Measurements from ENCODE around the gene RAET1G. TPM values are rescaled to one million over a fixed set of nuclear protein-coding genes. Genes with fewer than 3 reads are reported as not detected.
"Not testable (repeated sequence)": the region's sequence is repeated elsewhere in the genome, so short reads cannot be mapped to it uniquely, and the experiment has no call there.

Gene RAET1G
- total RNA-seq, 4 donors from 2014 or later = not detected

GRCh38 chr6:149954328-149954983, 31.5 kb upstream of the RAET1G start:
- H3K27me3 ChIP-seq = peaks cover 96% of the 10 kb centered on the region
- H3K36me3 ChIP-seq; H3K9me3 ChIP-seq; DNase-seq; in situ Hi-C loops (cut with MboI; ENCODE audit: low pct_ligation_motif_present in 1 of 4, low pct_unique_long_range_greater_than_20kb in 1 of 4, low sequenced_read_pairs in 3 of 4); H3K27ac ChIP-seq; H3K4me3 ChIP-seq; H3K4me1 ChIP-seq; intact Hi-C loops (cut with DNase I; ENCODE audit: low total_unique reads): not testable (repeated sequence)
- WGBS, 2 donors (ENCODE audit: low coverage in 1 of 2) = 4% methylated on average over 7 of the region's 53 CpGs; no CpG with 5 or more reads in 1 of the 2 donors

- peaks cover 96% of the 10 kb centered on the region for H3K27me3 ChIP-seq
- 0% methylated on average over 1 to 6 of the region's 10 CpGs for WGBS, 2 donors (ENCODE audit: low coverage in 1 of 2)
Observed at GRCh38 chr6:149953934-149954327, 31.0 kb upstream of the RAET1G start.

GRCh38 chr6:149953390-149953789, 30.5 kb upstream of the RAET1G start:
- H3K9me3 ChIP-seq; intact Hi-C loops (cut with DNase I; ENCODE audit: low total_unique reads); H3K4me1 ChIP-seq; in situ Hi-C loops (cut with MboI; ENCODE audit: low pct_ligation_motif_present in 1 of 4, low pct_unique_long_range_greater_than_20kb in 1 of 4, low sequenced_read_pairs in 3 of 4); H3K36me3 ChIP-seq; H3K27ac ChIP-seq; H3K4me3 ChIP-seq; DNase-seq: not testable (repeated sequence)
- H3K27me3 ChIP-seq = peaks cover 98% of the 10 kb centered on the region
- 31 to 35% methylated on average over 2 of the region's 2 CpGs for WGBS, 2 donors (ENCODE audit: low coverage in 1 of 2)

More at GRCh38 chr6:149953934-149954327, 31.0 kb upstream of the RAET1G start:
- in situ Hi-C loops (cut with MboI; ENCODE audit: low pct_ligation_motif_present in 1 of 4, low pct_unique_long_range_greater_than_20kb in 1 of 4, low sequenced_read_pairs in 3 of 4); DNase-seq; H3K4me1 ChIP-seq; H3K4me3 ChIP-seq; H3K36me3 ChIP-seq; H3K27ac ChIP-seq; intact Hi-C loops (cut with DNase I; ENCODE audit: low total_unique reads); H3K9me3 ChIP-seq: not testable (repeated sequence)

GRCh38 chr6:149951626-149952025, 28.7 kb upstream of the RAET1G start:
- H3K36me3 ChIP-seq = no peaks in the 10 kb centered on the region
- WGBS, 2 donors (ENCODE audit: low coverage in 1 of 2) = 100% methylated on average over 3 of the region's 3 CpGs; no CpG with 5 or more reads in 1 of the 2 donors
- H3K4me1 ChIP-seq = peaks cover 0 to 6% (median 2%) of the 10 kb centered on the region in 4 donors
- H3K4me3 ChIP-seq = no peak overlapping the region
- no peak for DNase-seq
- TF ChIP-seq POLR2AphosphoS5 (IDR thresholded peaks at IDR 0.05) = no peak
- TF ChIP-seq CTCF (IDR thresholded peaks at IDR 0.05) = no peak
- TF ChIP-seq EP300 (IDR thresholded peaks at IDR 0.05; ENCODE audit: low read depth) = no peak
- no peak for TF ChIP-seq POLR2A (IDR thresholded peaks at IDR 0.05)
- intact Hi-C loops (cut with DNase I; ENCODE audit: low total_unique reads) = no loop called here
- peaks cover 91% of the 10 kb centered on the region for H3K27me3 ChIP-seq
- in situ Hi-C loops (cut with MboI; ENCODE audit: low pct_ligation_motif_present in 1 of 4, low pct_unique_long_range_greater_than_20kb in 1 of 4, low sequenced_read_pairs in 3 of 4) = no loop called here
- H3K27ac ChIP-seq = no peak overlapping the region
- H3K9me3 ChIP-seq = no peaks in the 10 kb centered on the region

- Histone ChIP-seq H3K9me3 (no peaks in the 10 kb centered on the region), H3K4me3 (no peak overlapping the region), H3K4me1 (peaks cover 0 to 6% (median 2%) of the 10 kb centered on the region in 4 donors), H3K36me3 (no peaks in the 10 kb centered on the region), H3K27ac (no peak overlapping the region), H3K27me3 (peaks cover 89% of the 10 kb centered on the region)
- TF ChIP-seq POLR2AphosphoS5 (IDR thresholded peaks at IDR 0.05) (no peak), POLR2A (IDR thresholded peaks at IDR 0.05) (no peak), CTCF (IDR thresholded peaks at IDR 0.05) (no peak), EP300 (IDR thresholded peaks at IDR 0.05; ENCODE audit: low read depth) (no peak)
- in situ Hi-C loops (cut with MboI; ENCODE audit: low pct_ligation_motif_present in 1 of 4, low pct_unique_long_range_greater_than_20kb in 1 of 4, low sequenced_read_pairs in 3 of 4) (no loop called here), intact Hi-C loops (cut with DNase I; ENCODE audit: low total_unique reads) (no loop called here)
- no peak for DNase-seq
- WGBS, 2 donors (ENCODE audit: low coverage in 1 of 2) = 73 to 74% methylated on average over 4 to 9 of the region's 9 CpGs
Observed at GRCh38 chr6:149951096-149951495, 28.2 kb upstream of the RAET1G start.

GRCh38 chr6:149950423-149950822, 27.5 kb upstream of the RAET1G start:
- TF ChIP-seq POLR2A (IDR thresholded peaks at IDR 0.05) = no peak
- TF ChIP-seq POLR2AphosphoS5 (IDR thresholded peaks at IDR 0.05) = no peak
- TF ChIP-seq EP300 (IDR thresholded peaks at IDR 0.05; ENCODE audit: low read depth) = no peak
- no peak for TF ChIP-seq CTCF (IDR thresholded peaks at IDR 0.05)
- Histone ChIP-seq H3K27me3 (peaks cover 82% of the 10 kb centered on the region), H3K4me3 (no peak overlapping the region), H3K27ac (no peak overlapping the region), H3K9me3 (no peaks in the 10 kb centered on the region), H3K36me3 (no peaks in the 10 kb centered on the region), H3K4me1 (peaks cover 0 to 6% (median 2%) of the 10 kb centered on the region in 4 donors)
- 23% methylated on average over 8 of the region's 8 CpGs; no CpG with 5 or more reads in 1 of the 2 donors for WGBS, 2 donors (ENCODE audit: low coverage in 1 of 2)
- in situ Hi-C loops (cut with MboI; ENCODE audit: low pct_ligation_motif_present in 1 of 4, low pct_unique_long_range_greater_than_20kb in 1 of 4, low sequenced_read_pairs in 3 of 4) (no loop called here), intact Hi-C loops (cut with DNase I; ENCODE audit: low total_unique reads) (no loop called here)
- no peak for DNase-seq
